Subcutaneous abdominal adipose tissue (tissue), 5 donors: ENCODE results near the gene SLC39A8.

ENCODE experiments used
- H3K27ac ChIP-seq: one replicate; pipeline ENCODE4 v1.7.0; 2013; ENCODE audit warnings: low read depth, mild to moderate bottlenecking, inconsistent platforms, low read length, moderate library complexity
- H3K27me3 ChIP-seq, 5 donors: one replicate each; pipeline ENCODE4 v1.7.0; 2013; ENCODE audit warnings: low read length in 5 of 5, inconsistent platforms in 1 of 5; ENCODE audit not compliant: control insufficient read depth in 5 of 5, insufficient read depth in 4 of 5
- H3K36me3 ChIP-seq, 5 donors: one replicate each; pipeline ENCODE4 v1.7.0; 2013; ENCODE audit warnings: low read length in 5 of 5; ENCODE audit not compliant: control insufficient read depth in 5 of 5, insufficient read depth in 5 of 5
- H3K4me1 ChIP-seq, 5 donors: one replicate each; pipeline ENCODE4 v1.7.0; 2013; ENCODE audit warnings: low read length in 5 of 5, mild to moderate bottlenecking in 3 of 5, moderate library complexity in 1 of 5; ENCODE audit not compliant: control insufficient read depth in 5 of 5, insufficient read depth in 5 of 5
- H3K4me3 ChIP-seq, 5 donors: one replicate each; pipeline ENCODE4 v1.7.0; 2013; ENCODE audit warnings: low read length in 5 of 5, low read depth in 1 of 5
- H3K9ac ChIP-seq, 5 donors: one replicate each; pipeline ENCODE4 v1.7.0; 2013; ENCODE audit warnings: low read length in 5 of 5, mild to moderate bottlenecking in 4 of 5, moderate library complexity in 3 of 5
- H3K9me3 ChIP-seq, 5 donors: one replicate each; pipeline ENCODE4 v1.7.0; 2013; ENCODE audit warnings: low read length in 5 of 5; ENCODE audit not compliant: control insufficient read depth in 5 of 5
- donor health status: healthy.
- donor health status: healthy.
- donor health status: healthy.
- donor health status: healthy.
- donor health status: healthy.

The SLC39A8 gene

GRCh38 chr4:102321260-102321995 lies 23.9 kb downstream of the SLC39A8 start:
- Histone ChIP-seq H3K9me3 (peaks cover 0 to 2% (median 0%) of the 10 kb centered on the region in 5 donors), H3K27ac (no peak overlapping the region), H3K27me3 (no peaks in the 10 kb centered on the region), H3K4me3 (no peak overlapping the region), H3K9ac (no peak overlapping the region), H3K36me3 (no peaks in the 10 kb centered on the region), H3K4me1 (peaks cover 0 to 9% (median 0%) of the 10 kb centered on the region in 5 donors)

- H3K9me3 ChIP-seq: peaks cover 0 to 2% (median 0%) of the 10 kb centered on the region in 5 donors
- peaks cover 0 to 7% (median 6%) of the 10 kb centered on the region in 5 donors for H3K4me1 ChIP-seq
- H3K27ac ChIP-seq: no peak overlapping the region
- H3K27me3 ChIP-seq: no peaks in the 10 kb centered on the region
- no peak overlapping the region for H3K9ac ChIP-seq
- H3K36me3 ChIP-seq: no peaks in the 10 kb centered on the region
- H3K4me3 ChIP-seq: no peak overlapping the region
Observed at GRCh38 chr4:102319594-102319993, 25.7 kb downstream of the SLC39A8 start.

GRCh38 chr4:102318526-102318925 lies 26.8 kb downstream of the SLC39A8 start:
- Histone ChIP-seq H3K27ac (no peak overlapping the region), H3K4me3 (no peak overlapping the region), H3K9ac (no peak overlapping the region), H3K9me3 (peaks cover 0 to 2% (median 0%) of the 10 kb centered on the region in 5 donors), H3K36me3 (no peaks in the 10 kb centered on the region), H3K4me1 (peaks cover 0 to 7% (median 6%) of the 10 kb centered on the region in 5 donors), H3K27me3 (no peaks in the 10 kb centered on the region)

GRCh38 chr4:102318105-102318504 lies 27.2 kb downstream of the SLC39A8 start:
- H3K9ac ChIP-seq: no peak overlapping the region
- H3K4me3 ChIP-seq: no peak overlapping the region
- peaks cover 0 to 7% (median 6%) of the 10 kb centered on the region in 5 donors for H3K4me1 ChIP-seq
- H3K9me3 ChIP-seq: peaks cover 0 to 2% (median 0%) of the 10 kb centered on the region in 5 donors
- no peak overlapping the region for H3K27ac ChIP-seq
- H3K27me3 ChIP-seq: no peaks in the 10 kb centered on the region
- no peaks in the 10 kb centered on the region for H3K36me3 ChIP-seq

- Histone ChIP-seq H3K9me3 (peaks cover 0 to 2% (median 0%) of the 10 kb centered on the region in 5 donors), H3K27me3 (no peaks in the 10 kb centered on the region), H3K9ac (no peak overlapping the region), H3K27ac (no peak overlapping the region), H3K4me3 (no peak overlapping the region), H3K4me1 (peaks cover 0 to 7% (median 6%) of the 10 kb centered on the region in 5 donors), H3K36me3 (no peaks in the 10 kb centered on the region)
Observed at GRCh38 chr4:102317459-102317858, 27.8 kb downstream of the SLC39A8 start.

GRCh38 chr4:102316585-102316984 lies 28.7 kb downstream of the SLC39A8 start:
- H3K36me3 ChIP-seq: no peaks in the 10 kb centered on the region
- no peak overlapping the region for H3K27ac ChIP-seq
- peaks cover 0 to 7% (median 6%) of the 10 kb centered on the region in 5 donors for H3K4me1 ChIP-seq
- H3K4me3 ChIP-seq: no peak overlapping the region
- H3K27me3 ChIP-seq: no peaks in the 10 kb centered on the region
- no peak overlapping the region for H3K9ac ChIP-seq
- peaks cover 0 to 2% (median 0%) of the 10 kb centered on the region in 5 donors for H3K9me3 ChIP-seq

GRCh38 chr4:102315532-102315931 lies 29.8 kb downstream of the SLC39A8 start:
- no peaks in the 10 kb centered on the region for H3K27me3 ChIP-seq
- H3K27ac ChIP-seq: no peak overlapping the region
- peaks cover 0 to 7% (median 6%) of the 10 kb centered on the region in 5 donors for H3K4me1 ChIP-seq
- no peak overlapping the region for H3K4me3 ChIP-seq
- H3K36me3 ChIP-seq: no peaks in the 10 kb centered on the region
- no peak overlapping the region for H3K9ac ChIP-seq
- peaks cover 0 to 2% (median 0%) of the 10 kb centered on the region in 5 donors for H3K9me3 ChIP-seq

GRCh38 chr4:102312417-102312816 lies 32.9 kb downstream of the SLC39A8 start:
- no peaks in the 10 kb centered on the region for H3K27me3 ChIP-seq
- peaks cover 0 to 2% (median 0%) of the 10 kb centered on the region in 5 donors for H3K9me3 ChIP-seq
- no peaks in the 10 kb centered on the region for H3K36me3 ChIP-seq
- peaks cover 0 to 6% (median 2%) of the 10 kb centered on the region in 5 donors for H3K4me1 ChIP-seq
- H3K9ac ChIP-seq: no peak overlapping the region
- H3K4me3 ChIP-seq: no peak overlapping the region
- H3K27ac ChIP-seq: no peak overlapping the region

- Histone ChIP-seq H3K9me3 (peaks cover 0 to 1% (median 0%) of the 10 kb centered on the region in 5 donors), H3K36me3 (no peaks in the 10 kb centered on the region), H3K9ac (no peak overlapping the region), H3K4me3 (no peak overlapping the region), H3K4me1 (peaks cover 0 to 6% (median 3%) of the 10 kb centered on the region in 5 donors), H3K27ac (no peak overlapping the region), H3K27me3 (no peaks in the 10 kb centered on the region)
Observed at GRCh38 chr4:102311912-102312311, 33.4 kb downstream of the SLC39A8 start.

- Histone ChIP-seq H3K27ac (no peak overlapping the region), H3K4me3 (no peak overlapping the region), H3K36me3 (no peaks in the 10 kb centered on the region), H3K9ac (no peak overlapping the region), H3K4me1 (peaks cover 0 to 6% (median 3%) of the 10 kb centered on the region in 5 donors), H3K27me3 (no peaks in the 10 kb centered on the region), H3K9me3 (no peaks in the 10 kb centered on the region)
Observed at GRCh38 chr4:102311407-102311806, 33.9 kb downstream of the SLC39A8 start.
